Gastroesophageal sphincter (tissue), 4 donors: ENCODE data around the gene PODXL2. TPM values are rescaled to one million over a fixed set of nuclear protein-coding genes. Genes with fewer than 3 reads are reported as not detected.

ENCODE experiments used
- small RNA-seq, 4 donors: library from RNA; depleted of rRNA; stranded (forward); fragments of <200 nt; gene quantifications; one replicate each; pipeline ENCODE3, GENCODE V24; 2016
- total RNA-seq, 4 donors: library from RNA; depleted of rRNA; stranded (reverse); fragments of >200 nt; gene quantifications; one replicate each; pipeline ENCODE4 v1.1.0, GENCODE V29; 2016

PODXL2 gene
- total RNA-seq, 4 donors from 2014 or later, result 1.9 to 2.8 (median 2.3) TPM

Small RNA genes within 50 kb of the gene (small RNA-seq; reads per million reads assigned to genes)
- 0 reads per million in 4 donors for gene MIR7976

Other genes with a start within 250 kb of the PODXL2 start
- 10 to 100 TPM; 25.6 to 36.3 (median 33.2) TPM for gene TPRA1, start 38.5 kb upstream of the PODXL2 start, total RNA-seq
- gene MCM2, start 30.8 kb upstream of the PODXL2 start, total RNA-seq, result 1 to 10 TPM; 2.3 to 6.5 (median 4.5) TPM
- 10 to 100 TPM; 25.3 to 50.3 (median 35.8) TPM for gene ABTB1, start 43.8 kb downstream of the PODXL2 start, total RNA-seq
- 100 to 1,000 TPM in 1 of 4 donors, 10 to 100 TPM in 3; 39.2 to 171 (median 55.8) TPM for gene MGLL, start 193.3 kb downstream of the PODXL2 start, total RNA-seq